GM06990 (cell line): ENCODE measurements around the gene ZNF148.
"Not testable (repeated sequence)": the region's sequence is repeated elsewhere in the genome, so short reads cannot be mapped to it uniquely, and the experiment has no call there.

Source experiments
- DNase-seq: peaks from one replicate; pipeline ENCODE4 v3.0.0-alpha.2; 2011; ENCODE audit not compliant: insufficient read length; ENCODE audit errors: extremely low read depth
- H3K27me3 ChIP-seq: replicated peaks from 2 replicates; pipeline ENCODE4 v1.6.0; 2011; ENCODE audit warnings: low read length; ENCODE audit not compliant: control insufficient read depth, insufficient read depth
- H3K36me3 ChIP-seq: 2 replicates; pipeline ENCODE4 v1.5.1; 2011; ENCODE audit warnings: low read length; ENCODE audit not compliant: control insufficient read depth, insufficient read depth
- H3K4me3 ChIP-seq: replicated peaks from 2 replicates; pipeline ENCODE4 v1.5.1; 2011; ENCODE audit warnings: low read depth, mild to moderate bottlenecking, control low read depth, low read length
- TF ChIP-seq, protein P1 (sequence below): IDR thresholded peaks from 2 replicates; pipeline ENCODE4 v1.5.1; 2011; ENCODE audit warnings: low read length, control low read depth, mild to moderate bottlenecking, inconsistent platforms; ENCODE audit not compliant: insufficient read depth, poor library complexity, severe bottlenecking

ZNF148 gene

GRCh38 chr3:125395091-125395490 lies 20.0 kb upstream of the ZNF148 start:
- Histone ChIP-seq H3K27me3 (no peaks in the 10 kb centered on the region), H3K4me3 (no peak overlapping the region), H3K36me3 (no peaks in the 10 kb centered on the region)
- TF ChIP-seq, protein P1, sequence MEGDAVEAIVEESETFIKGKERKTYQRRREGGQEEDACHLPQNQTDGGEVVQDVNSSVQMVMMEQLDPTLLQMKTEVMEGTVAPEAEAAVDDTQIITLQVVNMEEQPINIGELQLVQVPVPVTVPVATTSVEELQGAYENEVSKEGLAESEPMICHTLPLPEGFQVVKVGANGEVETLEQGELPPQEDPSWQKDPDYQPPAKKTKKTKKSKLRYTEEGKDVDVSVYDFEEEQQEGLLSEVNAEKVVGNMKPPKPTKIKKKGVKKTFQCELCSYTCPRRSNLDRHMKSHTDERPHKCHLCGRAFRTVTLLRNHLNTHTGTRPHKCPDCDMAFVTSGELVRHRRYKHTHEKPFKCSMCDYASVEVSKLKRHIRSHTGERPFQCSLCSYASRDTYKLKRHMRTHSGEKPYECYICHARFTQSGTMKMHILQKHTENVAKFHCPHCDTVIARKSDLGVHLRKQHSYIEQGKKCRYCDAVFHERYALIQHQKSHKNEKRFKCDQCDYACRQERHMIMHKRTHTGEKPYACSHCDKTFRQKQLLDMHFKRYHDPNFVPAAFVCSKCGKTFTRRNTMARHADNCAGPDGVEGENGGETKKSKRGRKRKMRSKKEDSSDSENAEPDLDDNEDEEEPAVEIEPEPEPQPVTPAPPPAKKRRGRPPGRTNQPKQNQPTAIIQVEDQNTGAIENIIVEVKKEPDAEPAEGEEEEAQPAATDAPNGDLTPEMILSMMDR: no peak
- no peak for DNase-seq

DNA sequence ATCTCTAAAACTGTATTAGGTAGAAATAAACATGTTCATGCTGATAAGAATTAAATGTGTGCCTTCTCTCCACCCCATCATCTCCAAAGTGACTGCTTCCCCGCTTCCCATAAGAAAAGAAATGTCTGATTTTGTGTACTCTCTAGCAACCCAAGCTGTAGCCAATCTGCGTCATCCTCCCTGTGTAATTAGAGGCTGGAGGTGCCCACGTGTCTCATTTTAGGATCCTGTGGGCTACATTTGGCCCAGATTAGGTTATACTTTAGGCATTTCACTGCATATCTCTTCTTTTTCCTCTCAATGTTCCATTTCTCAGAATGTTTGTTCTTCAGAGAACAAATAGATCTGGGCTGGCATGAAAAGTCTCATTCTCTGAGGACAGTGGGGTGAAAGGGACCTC lies 19.3 kb upstream of the ZNF148 start:
- no peak overlapping the region for H3K4me3 ChIP-seq
- no peaks in the 10 kb centered on the region for H3K27me3 ChIP-seq
- TF ChIP-seq, protein P1: no peak
- H3K36me3 ChIP-seq: no peaks in the 10 kb centered on the region
- DNase-seq: no peak

DNA sequence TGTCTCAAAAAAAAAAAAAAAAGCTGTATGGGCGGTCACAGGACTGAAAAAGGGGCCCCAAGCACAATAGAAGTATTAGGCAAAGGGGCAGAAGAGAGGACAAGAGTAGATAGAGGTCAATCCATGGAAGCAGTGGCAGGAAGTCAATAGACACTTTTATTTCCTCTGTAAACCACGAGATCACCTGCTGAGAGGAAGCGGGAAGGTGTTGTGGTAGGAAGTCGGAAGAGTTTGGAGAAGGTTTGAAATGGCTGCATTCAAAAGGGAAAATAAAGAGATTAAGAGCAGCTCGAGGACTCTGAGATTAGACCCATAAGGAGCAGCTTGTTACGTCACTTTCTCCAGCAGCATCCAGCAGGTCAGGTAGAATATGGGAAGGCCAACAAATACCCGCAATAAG lies 14.2 kb upstream of the ZNF148 start:
- H3K4me3 ChIP-seq: no peak overlapping the region
- DNase-seq: no peak
- no peaks in the 10 kb centered on the region for H3K36me3 ChIP-seq
- H3K27me3 ChIP-seq: no peaks in the 10 kb centered on the region
- TF ChIP-seq, protein P1: no peak

DNA sequence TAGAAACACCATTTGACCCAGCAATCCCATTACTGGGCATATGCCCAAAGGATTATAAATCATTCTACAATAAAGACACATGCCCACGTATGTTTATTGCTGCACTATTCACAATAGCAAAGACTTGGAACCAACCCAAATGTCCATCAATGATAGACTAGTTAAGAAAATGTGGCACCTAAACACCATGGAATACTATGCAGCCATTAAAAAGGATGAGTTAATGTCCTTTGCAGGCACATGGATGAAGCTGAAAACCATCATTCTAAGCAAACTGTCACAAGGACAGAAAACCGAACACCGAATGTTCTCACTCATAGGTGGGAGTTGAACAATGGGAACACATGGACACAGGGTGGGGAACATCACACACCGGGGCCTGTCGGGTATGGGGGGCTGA lies 13.2 kb upstream of the ZNF148 start:
- not testable (repeated sequence) for DNase-seq, H3K4me3 ChIP-seq, H3K27me3 ChIP-seq, H3K36me3 ChIP-seq

GRCh38 chr3:125386811-125387210 lies 11.7 kb upstream of the ZNF148 start:
- no peak for DNase-seq
- H3K36me3 ChIP-seq: no peaks in the 10 kb centered on the region
- TF ChIP-seq, protein P1: no peak

DNA sequence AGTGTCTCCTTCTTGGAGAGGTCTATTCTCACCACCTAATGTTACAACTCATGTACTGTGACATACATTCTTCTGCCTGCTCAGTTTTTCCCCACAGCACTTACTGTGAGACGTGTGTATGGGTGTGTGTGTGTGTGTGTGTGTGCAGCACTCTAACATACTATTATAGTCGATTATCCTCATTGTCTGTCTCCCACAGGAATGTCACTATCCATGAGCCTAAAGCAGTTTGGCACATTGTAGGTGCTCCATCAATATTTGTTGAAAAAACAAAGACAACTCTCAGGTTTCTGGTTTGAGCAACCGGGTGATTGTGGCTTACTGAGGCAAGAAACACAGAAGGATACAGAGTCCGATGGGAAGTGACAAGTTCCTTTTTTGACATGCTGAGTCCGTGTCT lies 8.6 kb upstream of the ZNF148 start:
- DNase-seq: no peak

More at GRCh38 chr3:125386811-125387210, 11.7 kb upstream of the ZNF148 start:
- no peaks in the 10 kb centered on the region for H3K27me3 ChIP-seq
- H3K4me3 ChIP-seq: no peak overlapping the region

More for the DNA sequence above, 8.6 kb upstream of the ZNF148 start:
- H3K27me3 ChIP-seq: no peaks in the 10 kb centered on the region
- TF ChIP-seq, protein P1: no peak
- no peaks in the 10 kb centered on the region for H3K36me3 ChIP-seq
- no peak overlapping the region for H3K4me3 ChIP-seq
